Measurements from ENCODE around the gene PCBP3.

GRCh38 chr21:45745256-45745655, 101.7 kb downstream of the PCBP3 start:
- no peak for TF ChIP-seq CTCF (IDR thresholded peaks at IDR 0.05 in 4 of 5, conservative IDR thresholded peaks at IDR 0.05 in 1 of 5)
- TF ChIP-seq POLR2A (IDR thresholded peaks at IDR 0.05), result no peak

Measured in gastrocnemius medialis (tissue), 4 donors.